Measurements from ENCODE around the gene DDX20.

Gene DDX20, protein sequence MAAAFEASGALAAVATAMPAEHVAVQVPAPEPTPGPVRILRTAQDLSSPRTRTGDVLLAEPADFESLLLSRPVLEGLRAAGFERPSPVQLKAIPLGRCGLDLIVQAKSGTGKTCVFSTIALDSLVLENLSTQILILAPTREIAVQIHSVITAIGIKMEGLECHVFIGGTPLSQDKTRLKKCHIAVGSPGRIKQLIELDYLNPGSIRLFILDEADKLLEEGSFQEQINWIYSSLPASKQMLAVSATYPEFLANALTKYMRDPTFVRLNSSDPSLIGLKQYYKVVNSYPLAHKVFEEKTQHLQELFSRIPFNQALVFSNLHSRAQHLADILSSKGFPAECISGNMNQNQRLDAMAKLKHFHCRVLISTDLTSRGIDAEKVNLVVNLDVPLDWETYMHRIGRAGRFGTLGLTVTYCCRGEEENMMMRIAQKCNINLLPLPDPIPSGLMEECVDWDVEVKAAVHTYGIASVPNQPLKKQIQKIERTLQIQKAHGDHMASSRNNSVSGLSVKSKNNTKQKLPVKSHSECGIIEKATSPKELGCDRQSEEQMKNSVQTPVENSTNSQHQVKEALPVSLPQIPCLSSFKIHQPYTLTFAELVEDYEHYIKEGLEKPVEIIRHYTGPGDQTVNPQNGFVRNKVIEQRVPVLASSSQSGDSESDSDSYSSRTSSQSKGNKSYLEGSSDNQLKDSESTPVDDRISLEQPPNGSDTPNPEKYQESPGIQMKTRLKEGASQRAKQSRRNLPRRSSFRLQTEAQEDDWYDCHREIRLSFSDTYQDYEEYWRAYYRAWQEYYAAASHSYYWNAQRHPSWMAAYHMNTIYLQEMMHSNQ

GRCh38 chr1:111755331-111756123, at the start of gene DDX20:
DDX20 (plus strand) TSS chr1:111755901; CDS start chr1:111755925, 24 bp downstream.
- DNase-seq, result peak; percentile 99

DNA sequence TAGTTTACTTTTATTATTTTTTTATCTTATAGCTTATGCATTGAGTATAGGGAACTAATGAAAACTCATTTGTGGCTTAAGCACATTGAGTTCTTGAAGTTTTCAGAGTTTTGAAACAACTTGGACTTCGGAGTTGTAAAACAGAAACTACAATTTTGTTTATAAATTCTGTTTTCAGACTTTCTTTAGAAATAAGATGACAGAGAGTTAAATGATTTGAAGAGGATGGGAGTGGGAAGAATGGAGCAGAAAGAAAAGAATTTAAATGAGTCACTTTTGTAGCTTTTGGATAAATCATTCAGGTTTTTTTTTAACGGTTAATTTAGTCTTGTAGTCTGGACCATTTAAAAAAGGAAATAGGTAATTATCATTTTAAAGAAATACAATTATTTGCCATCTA, 48.8 kb upstream of the DDX20 start:
- DNase-seq, result no peak

- no peak for DNase-seq
Measured at GRCh38 chr1:111707906-111708305, 47.8 kb upstream of the DDX20 start.

DNA sequence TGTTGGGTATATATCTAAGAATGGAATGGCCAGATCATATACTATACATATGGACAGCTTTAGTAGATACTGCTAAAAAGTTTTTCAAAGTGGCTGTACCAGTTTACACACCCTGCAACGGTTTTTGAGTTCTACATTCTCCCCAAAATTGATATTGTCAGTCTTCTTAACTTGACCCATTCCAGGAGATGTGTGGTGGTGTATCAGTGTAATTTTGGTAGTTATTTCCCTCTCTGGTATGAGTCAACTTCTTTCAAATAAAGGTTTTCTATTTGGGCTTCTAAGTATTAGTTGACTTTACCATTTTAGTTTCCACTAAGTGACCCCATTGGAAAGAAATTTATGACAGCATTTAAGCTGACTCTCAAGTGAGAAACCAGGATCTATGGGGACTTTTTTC, 45.7 kb upstream of the DDX20 start:
- DNase-seq, result no peak

DNA sequence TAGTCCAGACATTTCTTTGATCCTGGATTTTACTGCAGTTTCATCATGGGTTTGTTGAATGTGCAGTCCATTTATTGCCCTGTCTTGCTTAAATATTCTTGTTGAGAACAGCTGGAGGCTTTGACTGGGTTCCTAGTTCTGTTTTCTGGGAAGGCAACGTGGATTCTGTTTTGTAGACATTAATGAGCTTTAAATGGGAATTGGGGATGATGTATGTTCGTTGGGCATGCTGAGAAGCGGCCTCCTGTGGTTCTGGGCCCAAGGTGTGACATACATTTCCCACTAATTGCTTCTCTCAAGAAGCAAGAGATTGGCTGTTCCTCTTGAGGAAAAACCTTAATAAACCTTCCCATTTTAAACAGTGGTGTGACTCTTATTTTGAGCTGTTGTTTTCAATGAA, 39.4 kb upstream of the DDX20 start:
- no peak for DNase-seq

- no peak for DNase-seq
Measured at GRCh38 chr1:111717450-111717849, 38.3 kb upstream of the DDX20 start.

DNA sequence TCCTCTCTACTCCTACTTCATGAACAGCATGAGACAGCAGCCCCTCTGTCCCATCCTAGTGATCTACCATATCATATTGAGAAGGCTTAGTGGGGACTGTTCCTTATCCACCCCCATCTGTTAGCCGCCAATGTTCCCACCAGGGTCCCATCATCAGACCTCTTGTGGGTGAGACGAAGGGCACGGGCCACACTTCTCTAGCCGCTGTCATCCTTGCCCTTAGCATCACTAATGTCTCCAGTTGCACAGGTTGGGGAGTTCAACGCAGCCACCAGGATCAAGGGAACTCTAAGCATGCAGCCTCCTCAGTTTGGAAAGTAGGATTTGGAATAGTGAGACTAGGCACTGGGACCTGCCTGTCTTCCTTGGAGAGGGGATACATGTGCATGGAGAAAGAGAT, 36.6 kb upstream of the DDX20 start:
- DNase-seq, result no peak

DNA sequence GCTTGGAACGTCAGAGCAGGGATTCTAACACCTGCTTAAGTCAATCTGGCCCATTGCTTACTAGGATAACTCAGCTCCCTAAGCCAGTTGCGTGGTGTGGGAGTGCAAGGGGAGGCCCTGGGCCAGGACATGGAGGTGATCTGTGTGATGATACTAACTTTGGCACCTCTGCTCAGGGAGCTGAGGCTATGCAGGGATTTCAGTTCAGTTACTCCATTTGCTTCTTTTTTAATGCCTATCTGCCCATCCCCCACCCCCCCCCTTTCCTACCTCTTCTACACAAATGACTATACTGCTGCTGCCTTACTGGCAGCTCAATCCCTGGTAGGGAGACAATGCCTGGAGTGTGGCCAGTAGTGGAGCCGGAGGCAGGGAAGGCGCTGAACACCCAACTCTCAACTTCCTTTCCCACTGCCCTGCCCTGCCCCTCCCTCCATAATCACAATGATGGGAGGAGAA, 36.0 kb upstream of the DDX20 start:
- peak; percentile 26 for DNase-seq

GRCh38 chr1:111720274-111720976, 35.3 kb upstream of the DDX20 start:
- DNase-seq, result no peak

DNA sequence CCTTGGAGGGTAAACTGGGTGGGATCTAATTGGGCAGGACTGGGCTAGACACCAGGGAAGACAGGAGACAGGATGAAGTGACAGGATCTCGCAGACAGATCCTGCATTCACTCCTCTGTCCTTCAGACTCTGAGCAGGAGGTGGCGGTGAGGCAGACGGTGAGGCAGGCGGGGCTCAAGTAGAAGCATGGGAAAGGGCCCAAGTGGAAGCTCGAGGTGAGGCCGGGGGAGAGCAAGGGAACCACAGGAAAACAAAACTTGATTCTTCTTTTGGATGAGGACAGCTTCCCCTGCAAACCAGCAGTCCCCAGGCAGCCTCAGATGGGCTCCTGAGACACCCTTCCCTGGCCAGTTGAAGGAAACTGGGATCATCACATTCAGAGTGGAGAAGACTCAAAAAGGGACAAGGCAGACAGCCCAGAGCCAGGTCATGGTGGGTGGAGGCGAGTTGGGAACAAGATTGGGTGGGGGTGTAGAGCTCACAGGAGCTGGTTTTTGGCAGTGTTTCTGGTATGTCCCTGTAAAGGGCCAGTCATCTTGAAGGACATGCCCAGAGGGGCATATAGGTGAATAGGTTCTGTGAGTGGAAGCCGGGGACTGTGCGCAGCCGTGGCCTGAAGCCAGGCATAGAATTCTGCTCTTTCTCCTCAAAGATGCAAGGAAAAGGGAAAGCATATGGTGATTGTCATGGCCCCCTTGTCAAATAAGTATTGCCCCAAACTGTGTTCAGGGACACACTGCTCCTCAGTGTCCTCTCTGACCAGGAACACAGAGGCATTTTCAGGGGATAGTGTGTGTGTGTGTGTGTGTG, 34.5 kb upstream of the DDX20 start:
- DNase-seq, result no peak

DNA sequence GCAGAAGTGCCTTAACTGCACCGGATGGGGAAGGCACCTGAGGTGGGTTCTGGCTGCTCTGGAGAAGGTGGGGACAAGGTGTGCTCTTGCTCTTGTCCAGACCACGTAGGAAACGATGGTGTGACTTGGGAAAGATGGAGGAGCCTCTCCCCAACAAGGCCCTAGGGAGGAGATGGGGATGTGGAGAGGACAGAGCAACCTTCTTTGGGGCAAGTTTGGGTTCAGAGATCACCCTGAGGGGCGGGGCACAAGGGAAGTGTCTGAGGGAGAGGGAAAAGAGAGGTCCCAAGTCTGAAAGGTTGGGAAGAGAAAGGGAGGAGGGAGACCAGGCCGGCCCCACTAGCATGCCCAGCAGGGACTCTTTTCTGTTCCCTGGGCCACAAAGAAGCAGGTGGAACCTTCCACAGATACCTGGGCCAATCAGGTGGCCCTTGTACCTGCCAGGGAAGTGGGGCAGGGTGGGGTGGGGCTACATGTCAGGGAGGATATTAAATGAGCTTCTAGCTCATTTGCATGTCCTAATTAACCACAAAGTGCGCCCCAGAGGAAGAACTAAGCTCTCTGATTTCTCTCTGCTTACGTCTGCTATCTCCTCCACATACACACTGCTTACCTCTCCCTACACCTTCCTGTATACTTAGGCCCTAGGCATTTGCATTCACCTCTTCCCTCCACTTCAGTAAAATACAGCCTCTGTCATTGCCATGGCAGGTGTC, 32.5 kb upstream of the DDX20 start:
- DNase-seq, result no peak

DNA sequence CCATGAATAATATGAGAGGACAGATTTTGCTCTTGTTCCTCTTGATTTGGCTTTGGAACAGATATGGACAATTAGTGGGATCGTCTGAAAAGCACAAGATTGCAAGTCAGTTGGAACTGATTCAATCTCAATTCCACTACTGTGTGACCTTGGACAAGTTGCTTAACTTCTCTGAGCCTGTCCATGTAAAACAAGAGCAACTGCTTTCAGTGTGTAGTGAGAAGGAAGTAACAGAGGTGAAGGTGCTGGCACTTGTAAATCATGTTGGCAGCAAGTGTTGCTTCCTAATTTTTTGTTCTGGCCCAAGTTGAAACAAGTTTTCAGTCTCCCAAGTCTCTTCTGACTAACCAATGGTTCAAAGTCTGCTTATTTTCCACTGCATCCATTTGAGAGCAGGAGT, 31.8 kb upstream of the DDX20 start:
- no peak for DNase-seq

DNA sequence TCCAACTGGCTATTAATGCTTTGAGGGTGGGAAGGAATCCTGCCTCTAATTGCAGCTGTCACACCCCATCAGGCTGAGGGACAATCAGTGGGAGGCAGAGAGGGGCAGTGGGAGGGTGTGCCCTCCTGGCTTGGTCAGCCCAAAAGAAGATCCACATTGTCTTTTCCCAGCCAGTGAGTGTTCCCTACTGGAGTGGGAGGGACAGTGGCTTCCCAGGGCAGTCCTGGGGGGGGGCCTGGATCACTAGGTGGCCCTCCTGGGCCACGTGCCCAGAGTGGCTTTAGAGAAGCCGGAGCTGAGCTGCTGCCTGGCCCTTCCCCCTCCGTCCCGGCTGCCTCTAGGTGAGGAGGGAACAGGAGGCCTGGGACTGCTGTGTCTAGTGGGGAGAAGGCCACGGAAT, 30.5 kb upstream of the DDX20 start:
- peak; percentile 72 for DNase-seq

DNA sequence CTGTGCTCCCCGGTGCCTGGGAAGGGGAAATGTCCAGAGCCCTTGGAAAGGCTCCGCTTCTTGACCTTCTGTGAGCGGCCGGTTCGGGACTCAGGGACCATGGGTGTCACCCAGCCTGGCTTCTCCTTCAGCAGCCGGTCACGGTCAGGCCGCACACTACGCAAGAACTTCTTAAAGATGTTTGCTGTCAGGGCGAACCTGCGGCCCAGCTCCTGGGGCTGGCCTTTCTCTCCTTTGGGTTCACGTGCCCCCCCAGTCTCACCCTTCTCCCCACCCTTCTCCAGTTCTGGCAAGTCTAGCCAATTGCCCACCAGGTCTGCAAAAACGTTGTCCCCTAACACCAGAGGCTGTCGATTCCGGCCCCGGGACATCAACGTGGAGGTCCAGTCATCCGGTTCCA, 28.6 kb upstream of the DDX20 start:
- DNase-seq, result no peak

- peak; percentile 95 for DNase-seq
Measured at GRCh38 chr1:111729271-111729921, 26.3 kb upstream of the DDX20 start.

DNA sequence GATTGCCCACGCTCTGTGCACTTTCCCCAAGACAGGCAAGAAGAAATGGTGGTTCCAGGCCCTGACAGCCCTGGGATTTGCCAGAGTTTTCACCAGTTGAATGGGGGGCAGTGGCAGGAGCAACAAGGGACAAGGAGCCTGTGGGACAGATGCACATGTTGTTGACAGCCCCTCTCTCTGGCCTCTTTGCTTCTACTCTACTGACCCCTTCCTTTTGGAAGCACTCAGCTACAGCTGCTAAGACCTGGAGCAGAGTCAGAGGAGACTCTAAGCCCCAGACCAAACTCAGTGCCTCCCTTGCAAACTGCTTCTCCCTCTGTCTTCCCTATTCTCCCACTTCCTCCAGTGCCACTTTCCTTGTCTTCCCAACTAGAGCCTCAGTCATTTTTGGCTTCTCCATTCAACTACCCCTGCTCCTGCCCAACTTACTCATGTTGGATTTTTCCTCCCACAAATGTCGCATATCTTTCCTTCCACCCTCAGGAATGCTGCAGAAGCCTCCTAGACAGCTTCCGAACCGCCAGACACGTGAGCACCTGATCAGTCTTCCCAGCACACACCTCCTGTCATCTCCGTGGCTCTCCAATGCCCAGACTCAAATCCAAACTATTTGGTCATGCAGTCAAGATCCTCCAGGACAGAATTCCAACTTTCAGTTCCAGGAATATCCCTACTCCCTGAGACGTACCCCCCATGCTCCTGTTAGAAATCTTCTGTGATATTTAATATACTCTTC, 25.6 kb upstream of the DDX20 start:
- DNase-seq, result peak; percentile 47

- no peak for DNase-seq
Measured at GRCh38 chr1:111730706-111731105, 25.0 kb upstream of the DDX20 start.

GRCh38 chr1:111731956-111732355, 23.7 kb upstream of the DDX20 start:
- no peak for DNase-seq

- DNase-seq, result no peak
Measured at GRCh38 chr1:111732718-111733117, 23.0 kb upstream of the DDX20 start.

Measured in NCI-H82 (cell line).